Activated CD4-positive, alpha-beta T cell treated with anti-CD3 and anti-CD28 coated beads for 48 hours (primary cell): ENCODE results near the gene ARL6IP4.

ENCODE experiments used
- DNase-seq: peaks from one replicate; pipeline ENCODE4 v3.0.0-alpha.2; 2020

ARL6IP4 gene

DNA sequence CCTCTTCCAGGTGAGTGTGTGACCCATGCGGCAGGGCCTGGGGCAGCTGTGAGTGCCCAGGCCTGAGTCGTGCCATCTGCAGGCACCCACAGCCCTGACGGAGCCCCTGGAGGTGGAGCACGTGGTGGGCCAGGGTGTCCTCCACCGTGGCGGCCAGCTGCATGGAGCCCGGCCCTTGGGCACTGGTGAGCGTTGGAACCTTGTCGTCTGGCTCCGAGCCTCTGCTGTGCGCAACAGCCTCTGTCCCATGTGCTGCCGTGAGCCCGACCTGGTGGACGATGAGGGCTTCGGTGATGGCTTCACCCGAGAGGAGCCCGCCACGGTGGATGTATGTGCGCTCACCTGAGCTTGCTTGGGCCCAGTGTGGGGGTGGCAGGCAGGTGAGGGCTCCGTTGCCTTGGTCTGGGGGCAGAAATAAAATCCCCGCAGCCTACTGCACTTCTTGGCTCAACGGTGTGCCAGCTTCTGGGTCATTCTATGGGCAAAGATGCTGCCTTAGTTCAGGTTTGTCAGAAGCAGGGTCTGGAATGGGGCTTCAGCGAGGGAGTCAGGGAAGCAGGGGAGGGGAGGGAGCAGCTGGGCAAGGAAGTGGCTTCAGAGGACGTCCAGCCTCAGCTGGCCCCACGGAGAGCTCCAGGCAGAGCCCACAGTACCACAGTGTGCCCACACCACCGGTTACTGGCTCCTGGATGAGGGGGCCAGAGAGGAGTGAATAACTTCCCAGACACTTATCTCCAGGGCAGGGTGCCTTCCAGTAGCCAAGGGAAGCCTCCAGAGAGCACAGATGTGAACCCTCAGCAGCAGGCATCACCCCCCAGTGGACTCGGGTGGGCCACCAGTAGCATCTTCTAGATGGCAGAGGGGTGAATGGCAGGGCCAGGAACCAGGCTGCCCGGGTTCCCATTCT, 1.2 kb upstream of the ARL6IP4 start:
- DNase-seq = no peak

DNA sequence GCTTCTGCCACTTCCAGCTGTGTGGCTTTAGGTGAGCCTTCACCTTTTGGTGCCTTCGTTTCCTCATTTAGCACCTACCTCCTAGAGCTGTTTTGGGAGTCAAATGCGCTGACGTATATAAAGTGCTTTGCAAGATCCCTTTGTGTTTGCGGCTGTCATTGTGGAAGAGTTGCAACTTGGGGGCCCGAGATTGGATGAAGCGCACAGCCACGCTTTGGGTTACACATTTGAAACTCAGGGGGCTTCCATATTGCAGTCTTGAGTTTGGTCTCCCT, 636 bp upstream of the ARL6IP4 start:
- DNase-seq = no peak

DNA sequence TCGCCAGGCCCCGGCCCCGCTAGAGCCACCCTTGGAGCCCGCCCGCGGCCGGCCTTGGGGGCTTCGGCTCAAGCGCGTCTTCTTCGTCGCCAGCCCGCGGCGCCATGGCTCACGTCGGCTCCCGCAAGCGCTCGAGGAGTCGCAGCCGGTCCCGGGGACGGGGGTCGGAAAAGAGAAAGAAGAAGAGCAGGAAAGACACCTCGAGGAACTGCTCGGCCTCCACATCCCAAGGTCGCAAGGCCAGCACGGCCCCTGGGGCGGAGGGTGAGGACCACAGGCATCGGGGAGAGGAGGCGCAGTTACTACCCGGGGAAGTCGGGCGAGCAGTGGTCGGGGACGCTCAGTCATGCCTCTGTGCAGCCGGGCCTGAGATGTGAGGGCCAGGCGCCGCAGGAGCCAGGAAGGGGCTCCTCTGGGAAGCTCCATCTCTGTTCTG, 573 bp downstream of the ARL6IP4 start:
- no peak for DNase-seq

DNA sequence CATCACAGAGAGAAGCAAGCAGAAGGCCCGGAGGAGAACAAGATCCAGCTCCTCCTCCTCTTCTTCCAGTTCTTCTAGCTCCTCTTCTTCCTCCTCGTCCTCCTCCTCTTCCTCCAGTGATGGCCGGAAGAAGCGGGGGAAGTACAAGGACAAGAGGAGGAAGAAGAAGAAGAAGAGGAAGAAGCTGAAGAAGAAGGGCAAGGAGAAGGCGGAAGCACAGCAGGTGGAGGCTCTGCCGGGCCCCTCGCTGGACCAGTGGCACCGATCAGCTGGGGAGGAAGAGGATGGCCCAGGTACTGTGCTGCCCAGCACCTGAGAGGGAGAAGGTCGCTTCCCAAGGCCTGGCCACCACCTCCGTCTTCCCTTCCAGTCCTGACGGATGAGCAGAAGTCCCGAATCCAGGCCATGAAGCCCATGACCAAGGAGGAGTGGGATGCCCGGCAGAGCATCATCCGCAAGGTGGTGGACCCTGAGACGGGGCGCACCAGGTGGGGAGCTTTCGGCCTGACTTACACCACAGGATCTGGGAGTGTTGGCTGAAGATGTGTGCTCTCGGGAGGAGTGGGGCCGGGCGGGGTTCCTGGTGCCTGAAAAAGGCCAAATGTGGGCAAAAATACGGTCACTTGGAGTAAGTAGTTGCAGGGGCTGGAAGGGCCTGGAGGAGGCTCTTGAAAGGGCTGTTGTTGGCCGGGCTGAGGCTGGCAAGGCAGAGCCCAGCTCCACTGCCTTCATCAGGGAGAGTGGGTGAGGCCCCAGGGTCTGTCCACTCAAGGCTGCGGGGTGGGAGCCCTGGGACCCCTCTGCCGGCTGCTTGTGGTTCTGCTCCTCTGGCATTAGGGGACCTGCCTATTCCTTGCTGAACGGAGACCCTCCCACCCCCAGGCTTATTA, 1.4 kb downstream of the ARL6IP4 start:
- DNase-seq = no peak

DNA sequence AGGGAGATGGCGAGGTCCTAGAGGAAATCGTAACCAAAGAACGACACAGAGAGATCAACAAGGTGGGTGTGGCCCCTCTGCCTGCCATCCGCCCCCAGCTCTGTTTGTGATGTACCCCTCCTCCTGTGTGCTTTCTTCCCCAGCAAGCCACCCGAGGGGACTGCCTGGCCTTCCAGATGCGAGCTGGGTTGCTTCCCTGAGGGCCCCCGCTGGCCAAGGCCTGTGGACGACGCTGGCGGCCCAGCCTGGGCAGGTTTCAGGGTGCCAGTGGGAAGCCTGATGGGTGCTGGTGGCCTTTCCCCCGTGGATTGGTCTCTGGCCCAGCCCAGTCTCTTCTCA, 2.0 kb downstream of the ARL6IP4 start:
- no peak for DNase-seq

DNA sequence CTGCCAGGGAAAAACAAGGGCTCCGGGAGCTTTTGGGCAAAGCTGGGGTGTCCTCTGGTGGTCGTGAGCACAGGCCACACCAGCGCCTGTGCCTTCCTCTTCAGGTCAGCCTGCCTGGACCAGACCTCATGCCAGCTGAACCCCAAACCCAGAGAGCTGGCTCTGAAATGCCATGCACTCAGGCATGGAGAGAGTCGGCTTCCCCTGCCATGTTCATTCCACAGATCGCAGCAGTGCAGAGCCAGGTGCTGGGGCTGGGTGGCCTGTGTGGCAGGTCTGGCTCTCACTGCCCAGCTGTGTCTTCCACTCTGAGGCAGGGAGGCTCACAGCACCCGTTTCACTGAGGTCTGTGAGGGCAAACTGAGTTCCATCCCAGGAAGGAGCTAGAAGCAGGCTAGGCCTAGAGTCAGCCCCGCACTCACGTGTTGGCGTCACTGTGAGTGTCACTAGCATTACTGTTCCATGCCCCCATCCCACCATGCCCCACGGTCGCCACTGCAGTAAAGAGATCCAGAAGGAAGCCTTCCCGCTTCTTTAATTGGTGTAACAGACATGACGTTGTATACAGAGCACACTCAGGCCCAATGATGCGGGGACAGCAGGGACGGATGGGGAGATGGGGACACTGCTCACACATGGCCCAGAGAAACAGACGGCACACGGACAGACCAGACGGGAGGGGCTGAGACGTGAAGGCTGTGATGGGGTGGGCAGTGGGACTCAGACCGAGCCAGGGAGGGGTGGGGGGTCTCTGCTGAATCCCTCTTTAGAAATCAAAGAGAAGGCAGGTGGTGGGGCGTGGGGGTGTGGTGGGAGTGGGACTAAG, 2.7 kb downstream of the ARL6IP4 start:
- no peak for DNase-seq

DNA sequence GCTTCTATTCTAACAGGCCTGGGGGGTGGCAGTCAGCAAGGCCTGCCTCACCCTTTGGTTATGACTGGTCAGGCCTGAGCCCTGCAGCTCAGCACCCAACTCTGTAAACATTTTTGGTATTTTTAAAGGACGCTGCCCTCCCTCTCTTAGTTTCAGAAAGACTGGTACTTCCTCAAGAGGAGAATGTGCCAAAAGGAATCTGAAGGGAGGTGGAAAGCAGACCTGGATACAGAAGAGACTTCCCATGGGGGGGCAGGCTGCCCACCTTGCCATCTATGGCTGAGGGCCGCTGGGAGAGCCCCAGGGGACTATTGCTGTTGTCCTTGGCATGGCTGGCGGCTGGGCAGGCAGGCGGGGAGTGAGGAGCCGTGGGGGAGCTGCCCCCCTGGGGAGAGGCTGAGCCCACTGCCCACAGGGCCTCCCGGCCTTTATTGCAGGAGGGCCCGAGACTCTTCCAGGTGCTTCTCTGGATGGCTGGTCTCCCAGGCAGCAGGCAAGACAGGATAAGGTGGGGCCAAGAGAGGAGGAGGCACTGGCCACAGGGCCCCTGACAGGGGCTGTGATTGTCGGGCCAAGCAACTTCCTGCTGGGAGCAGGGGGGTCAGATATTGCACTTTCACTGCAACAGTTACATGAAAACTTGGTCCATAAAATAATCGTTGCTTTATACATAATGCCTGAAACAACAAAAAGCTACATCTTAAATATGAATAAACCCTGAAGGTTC, 3.5 kb downstream of the ARL6IP4 start:
- no peak for DNase-seq

DNA sequence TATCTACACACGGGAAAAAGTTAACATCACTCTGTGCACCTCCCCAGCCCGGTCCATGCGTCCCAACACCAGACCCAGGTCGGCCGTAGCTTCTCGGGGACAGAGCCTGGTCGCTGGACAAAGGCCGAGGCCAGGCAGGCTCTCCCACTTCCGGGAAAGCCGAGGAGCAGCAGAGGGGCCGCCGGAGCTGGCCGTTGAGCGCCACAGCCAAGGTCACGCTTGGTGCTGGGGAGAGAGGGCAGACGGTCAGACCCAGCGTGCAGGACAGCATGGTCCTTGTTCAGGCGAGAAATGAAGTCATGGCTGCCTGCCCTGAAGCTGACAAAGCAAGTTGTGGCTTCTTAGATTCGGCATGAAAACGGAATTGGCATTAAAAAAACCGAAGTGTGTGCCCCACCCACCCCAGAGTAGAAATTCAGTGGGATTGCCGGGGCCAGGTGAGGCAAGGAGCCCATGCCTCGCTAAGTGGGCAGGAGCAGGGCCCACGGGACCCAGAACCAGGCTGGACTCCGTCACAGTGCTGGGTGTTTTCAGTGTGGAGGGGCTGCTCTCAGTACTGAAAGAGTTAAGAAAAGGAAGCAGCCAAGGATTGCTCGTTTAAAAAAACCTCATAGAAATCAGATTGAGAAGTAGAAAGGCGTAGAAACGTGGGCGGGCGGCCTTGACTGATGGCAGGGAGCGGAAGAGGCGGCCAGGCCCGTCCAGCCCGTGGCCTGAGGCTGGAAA, 4.3 kb downstream of the ARL6IP4 start:
- no peak for DNase-seq

DNA sequence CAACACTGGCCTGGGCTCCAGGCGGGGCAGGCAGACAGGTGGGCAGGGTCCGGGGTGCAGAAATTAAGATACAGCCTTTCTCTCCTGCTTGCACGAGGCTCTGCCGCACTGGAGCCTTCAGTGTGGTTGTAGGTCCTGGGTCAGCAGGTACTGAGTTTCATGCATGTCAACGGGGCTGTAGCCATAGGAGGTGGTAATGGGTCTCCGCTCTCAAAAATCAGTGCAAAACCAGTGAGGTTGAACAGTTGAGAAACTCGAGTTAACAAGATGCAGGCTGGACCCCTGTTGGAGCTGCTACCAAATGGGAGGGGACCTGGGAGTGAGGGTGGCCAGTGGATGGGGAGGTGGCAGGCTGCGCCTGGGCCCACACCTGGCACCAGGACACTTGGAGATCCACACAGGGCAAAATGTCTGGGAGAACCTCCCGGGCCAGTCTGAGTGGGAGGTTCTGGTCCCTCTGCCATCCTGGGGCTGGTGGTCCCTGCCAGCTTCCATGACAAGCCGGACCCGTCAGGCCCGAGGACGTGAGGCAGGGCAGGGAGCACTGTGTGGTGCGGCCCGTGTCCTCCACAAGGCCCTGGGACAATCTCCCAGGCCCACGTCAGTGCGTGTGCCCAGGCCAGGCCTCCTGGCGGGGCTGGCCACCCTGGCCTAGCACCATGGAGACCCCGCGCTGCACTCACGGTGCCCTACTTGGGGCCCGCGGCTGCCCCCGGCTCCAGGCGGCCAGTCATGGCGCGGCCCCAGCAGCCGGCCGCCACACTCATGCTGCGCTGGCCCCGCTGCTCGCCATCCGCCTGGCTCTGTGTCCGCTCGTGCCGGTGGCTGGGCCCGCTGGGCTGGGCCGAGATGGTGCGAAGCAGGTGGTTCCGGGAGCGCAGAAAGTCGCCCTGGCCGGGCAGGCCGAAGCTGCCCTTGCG, 5.1 kb downstream of the ARL6IP4 start:
- no peak for DNase-seq

DNA sequence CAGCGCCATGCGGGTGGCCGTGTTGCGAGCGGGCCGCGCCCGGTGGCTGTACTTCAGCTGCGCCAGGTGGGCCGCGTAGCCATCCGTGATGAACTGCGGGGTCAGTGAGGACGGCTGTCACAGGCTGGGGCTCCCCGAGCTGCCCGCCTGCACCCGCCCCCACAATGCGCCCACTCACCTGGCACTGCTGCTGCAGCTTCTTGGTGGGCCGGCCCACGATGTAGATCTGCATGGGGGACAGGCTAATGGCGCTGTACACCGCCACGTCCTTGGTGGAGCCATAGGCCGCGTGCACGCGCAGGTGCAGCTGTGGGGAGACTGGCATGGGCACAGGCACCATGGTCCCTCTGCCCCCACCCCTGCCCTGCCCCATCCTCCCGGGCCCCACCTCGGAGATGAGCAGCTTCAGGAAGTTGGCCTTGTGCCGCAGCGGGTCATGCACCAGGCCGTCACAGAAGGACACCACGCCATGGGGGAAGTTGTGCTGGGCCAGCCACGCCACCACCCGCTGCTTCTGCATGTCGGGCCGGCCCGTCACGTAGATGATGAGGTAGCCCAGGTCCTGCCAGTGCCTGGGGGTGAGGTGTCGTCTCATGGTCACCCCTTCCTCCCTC, 5.9 kb downstream of the ARL6IP4 start:
- no peak for DNase-seq

DNA sequence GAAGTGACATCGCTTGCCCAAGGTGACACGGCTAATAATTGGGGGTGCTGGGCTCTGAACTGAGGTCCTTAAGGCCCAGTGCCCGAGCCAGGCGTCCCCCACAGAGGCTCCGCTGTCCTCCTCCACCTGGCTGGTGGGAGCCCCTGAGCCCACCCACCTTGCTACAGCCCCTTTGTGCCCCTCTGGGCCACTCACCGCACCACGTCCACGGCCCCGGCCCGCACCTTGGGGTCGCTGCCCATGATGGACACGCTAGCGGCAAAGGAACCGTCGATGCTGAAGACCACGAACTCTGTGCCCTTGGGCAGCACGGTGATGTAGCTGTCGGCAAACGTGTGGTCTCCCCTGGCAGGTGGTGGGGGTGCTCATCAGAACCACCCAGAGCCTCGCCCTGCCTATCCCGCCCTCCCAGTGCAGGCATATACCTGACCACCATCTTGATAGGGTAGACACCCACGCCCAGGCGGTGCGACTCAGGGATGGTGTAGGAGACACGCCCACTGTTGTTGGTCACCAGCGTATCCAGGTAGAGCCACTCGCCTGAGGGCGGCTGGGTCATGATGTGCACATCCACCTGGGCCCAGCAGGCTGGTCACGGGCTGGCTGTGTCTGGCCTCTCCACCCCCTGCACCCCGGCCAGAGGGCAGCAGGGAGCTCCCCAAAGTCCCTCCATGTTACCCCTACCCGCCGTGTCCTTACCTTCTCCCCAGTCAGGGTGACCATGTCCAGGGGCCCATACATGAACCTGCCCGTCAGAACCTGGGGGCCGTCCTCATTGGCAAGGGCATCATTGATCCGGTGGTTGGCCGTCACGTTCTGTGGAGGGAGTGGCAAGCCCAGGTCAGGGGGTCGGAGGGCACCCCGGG, 6.8 kb downstream of the ARL6IP4 start:
- DNase-seq = no peak

DNA sequence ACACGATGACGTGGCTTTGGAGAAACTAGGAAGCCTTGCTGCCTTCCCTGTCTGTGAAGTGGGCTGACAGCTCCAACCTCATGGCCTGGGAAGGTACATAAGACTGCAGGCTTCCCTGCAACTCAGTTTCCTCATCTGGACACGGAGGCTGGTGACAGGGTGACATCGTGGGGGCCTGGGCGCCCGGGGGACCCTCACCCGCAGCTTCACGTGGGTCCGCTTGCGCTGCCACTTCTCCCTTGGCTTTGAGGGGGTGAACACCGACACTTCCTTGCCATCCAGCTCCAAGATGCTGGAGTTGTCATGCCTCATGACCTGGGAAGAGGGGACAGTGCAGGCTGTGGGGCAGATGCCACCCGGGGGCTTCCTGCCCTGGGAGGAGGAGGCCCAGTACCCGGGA, 7.6 kb downstream of the ARL6IP4 start:
- no peak for DNase-seq

DNA sequence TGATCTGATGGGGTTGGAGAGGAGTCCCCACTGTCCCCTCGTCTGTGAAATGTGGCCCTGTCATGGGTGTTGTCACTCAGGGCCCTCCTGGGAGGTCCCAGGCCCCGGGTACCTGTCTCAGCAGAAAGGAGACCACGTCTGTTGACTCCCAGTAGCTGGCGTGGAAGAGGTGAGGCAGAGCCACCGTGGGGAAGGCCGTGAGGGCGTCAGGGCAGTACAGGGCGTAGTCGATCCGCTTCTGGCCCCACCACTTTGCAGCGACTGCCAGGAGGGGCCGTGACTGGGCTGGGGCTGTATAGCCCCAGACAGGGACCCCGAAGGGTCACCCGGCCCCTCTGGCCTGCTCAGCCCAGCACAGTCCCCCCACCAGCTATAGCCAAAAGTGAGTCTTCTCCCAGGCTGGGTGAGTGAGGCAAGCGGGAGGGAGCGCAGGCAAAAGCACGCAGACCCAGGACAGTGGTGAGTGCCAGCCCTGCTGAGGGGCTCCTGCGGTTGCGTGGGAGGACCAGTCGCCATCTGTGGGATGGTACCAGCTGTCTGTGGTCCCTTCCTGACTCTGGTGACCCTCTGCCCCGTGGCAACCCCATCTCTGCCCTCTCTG, 8.2 kb downstream of the ARL6IP4 start:
- DNase-seq = no peak

DNA sequence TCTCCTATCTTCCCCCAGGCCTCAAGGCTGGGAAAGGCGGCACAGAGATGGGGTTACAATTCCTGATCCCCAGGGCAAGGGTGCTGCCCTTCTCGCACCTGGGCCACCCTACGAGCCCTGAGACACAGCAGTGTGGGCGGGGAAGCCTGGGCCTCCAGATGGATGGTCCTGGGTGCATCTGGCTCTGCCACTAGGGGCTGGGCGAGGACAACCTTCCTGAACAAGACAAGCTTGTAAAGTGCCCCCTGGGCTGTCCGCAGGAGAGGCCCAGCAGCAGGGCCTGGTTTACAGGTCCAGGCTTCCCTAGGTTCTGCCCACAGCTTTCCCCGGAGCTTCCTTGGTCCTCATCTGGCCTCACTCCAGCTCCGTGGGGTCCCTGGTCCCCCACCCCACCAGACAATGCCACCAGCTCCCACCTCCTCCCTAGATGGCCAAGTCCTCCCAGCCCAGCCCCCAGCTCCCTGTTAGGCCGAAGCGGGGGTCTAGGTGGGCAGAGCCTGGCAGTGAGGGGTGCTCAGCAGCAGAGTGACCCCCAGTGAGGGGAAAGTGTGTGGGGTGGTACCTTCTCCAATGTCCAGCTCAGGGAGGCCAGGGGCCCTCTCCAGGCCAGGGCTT, 8.9 kb downstream of the ARL6IP4 start:
- no peak for DNase-seq

DNA sequence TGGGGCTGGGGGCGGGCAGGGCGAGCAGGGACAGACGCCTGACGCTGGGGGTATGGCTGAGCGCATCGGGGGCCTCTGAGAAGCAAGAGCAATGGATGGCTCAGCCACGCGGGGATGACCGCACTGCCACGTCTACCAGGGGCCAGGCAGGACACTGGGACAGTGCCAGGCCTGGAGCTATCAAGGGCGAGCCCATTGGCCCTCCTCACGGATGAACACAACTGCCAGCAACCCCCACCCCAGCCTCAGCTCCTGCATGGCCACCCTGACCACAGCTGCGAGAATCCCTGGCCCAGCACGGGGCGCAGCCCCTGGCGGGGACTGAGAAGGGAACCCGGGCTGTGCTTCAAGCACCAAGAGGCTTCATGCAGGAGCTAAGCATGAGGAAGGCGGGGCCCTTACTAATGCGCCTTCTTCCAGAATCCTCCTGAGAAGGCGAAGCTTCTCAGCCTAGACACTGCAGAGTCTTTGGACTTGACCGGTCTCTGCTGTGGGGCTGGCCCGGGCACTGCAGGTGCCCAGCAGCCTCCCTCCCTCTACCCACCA, 9.5 kb downstream of the ARL6IP4 start:
- no peak for DNase-seq

DNA sequence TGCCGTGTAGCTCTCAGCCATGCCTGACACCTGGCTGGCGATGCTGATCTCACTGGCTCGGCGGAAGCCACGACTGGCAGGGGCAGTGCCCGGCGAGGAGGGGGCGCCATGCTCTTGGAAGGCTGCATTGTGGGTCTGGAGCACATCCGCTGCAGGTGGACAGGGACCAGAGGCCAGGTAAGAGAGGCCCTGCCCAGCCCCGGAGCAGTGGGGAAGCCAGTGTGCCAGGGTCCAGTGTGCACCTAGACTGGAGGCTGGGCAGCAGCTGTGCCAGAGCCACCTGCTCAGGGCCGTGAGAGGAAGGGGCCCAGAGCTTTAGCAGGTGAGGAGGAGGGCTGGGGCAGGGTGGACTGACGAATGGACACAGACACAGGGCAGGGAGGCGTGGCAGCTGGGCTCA, 10.1 kb downstream of the ARL6IP4 start:
- DNase-seq = no peak

DNA sequence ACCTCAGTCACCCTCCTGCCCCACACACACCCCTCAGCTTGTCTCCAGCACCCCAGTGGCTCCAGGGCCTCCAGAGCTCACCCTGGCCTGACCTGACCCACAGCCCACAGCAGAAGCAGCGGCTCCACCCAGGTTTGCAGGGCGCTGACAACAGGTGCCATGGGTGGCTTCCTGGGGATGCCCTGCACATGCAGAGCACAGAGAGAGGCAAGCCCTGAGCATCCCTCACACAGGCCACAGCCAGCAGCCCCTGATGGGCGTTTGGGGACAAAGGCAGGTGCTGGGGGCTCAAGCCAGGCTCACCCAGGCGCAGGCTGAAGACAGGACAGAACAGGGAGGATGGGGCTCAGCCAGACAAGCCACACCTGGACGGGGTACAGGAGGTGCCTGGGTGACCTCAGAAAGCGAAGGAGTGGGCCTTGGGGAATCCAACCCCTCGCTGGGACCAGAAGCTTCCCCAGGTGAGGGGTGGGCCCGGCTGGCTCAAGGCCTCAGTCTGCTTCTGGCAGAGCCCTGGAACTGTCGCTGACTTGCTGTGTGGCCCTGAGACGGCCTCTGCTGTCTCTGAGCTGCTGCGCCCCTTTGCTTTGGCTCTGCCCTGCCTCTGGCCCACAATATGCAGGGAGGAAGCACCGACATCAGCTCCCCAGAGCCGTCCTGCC, 10.6 kb downstream of the ARL6IP4 start:
- DNase-seq = no peak
